ENCODE data around the gene FNDC11. TPM values are rescaled to one million over a fixed set of nuclear protein-coding genes. Genes with fewer than 3 reads are reported as not detected.

Gene FNDC11
- total and polyA plus RNA-seq, 2 of the 13 experiments (the other 11 are each of a cell fraction or from before 2014, with no cell fraction given), result 0.07 TPM; not detected in 1

DNA sequence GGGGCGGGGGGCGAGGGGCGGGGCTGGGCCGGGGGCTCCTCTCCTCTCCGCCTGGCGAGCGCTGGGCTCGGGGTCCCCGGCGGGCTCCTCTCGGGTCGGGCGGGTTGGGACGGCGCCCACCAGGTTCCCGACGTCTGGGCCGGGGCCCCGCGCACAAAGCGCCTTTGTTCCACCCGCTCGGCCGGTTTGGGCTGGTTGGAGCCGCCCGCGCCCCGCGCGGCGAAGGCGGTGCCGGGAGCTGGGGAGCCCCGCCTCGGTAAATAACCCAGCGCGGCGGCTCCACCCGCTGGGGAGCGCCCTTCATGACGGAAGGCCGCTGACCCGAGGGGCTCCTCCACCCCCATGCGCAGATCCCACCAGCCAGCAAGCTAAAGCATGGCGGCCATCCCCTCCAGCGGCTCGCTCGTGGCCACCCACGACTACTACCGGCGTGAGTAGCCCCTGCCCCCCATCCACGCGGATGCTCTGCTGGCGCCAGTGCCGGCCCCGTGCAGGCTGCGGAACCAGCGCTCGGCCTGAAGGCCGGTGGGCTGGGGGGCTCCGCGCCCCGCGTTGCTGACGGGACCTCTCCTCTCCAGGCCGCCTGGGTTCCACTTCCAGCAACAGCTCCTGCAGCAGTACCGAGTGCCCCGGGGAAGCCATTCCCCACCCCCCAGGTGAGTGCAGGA is 32.9 kb upstream of the FNDC11 start (continued):
- TF ChIP-seq, protein P1, sequence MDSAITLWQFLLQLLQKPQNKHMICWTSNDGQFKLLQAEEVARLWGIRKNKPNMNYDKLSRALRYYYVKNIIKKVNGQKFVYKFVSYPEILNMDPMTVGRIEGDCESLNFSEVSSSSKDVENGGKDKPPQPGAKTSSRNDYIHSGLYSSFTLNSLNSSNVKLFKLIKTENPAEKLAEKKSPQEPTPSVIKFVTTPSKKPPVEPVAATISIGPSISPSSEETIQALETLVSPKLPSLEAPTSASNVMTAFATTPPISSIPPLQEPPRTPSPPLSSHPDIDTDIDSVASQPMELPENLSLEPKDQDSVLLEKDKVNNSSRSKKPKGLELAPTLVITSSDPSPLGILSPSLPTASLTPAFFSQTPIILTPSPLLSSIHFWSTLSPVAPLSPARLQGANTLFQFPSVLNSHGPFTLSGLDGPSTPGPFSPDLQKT (CRISPR knock-in tag; IDR thresholded peaks at IDR 0.05; ENCODE audit: borderline replicate concordance), result no peak
- no peak for TF ChIP-seq NFATC3 (CRISPR knock-in tag; IDR thresholded peaks at IDR 0.05)
- TF ChIP-seq, protein P2, sequence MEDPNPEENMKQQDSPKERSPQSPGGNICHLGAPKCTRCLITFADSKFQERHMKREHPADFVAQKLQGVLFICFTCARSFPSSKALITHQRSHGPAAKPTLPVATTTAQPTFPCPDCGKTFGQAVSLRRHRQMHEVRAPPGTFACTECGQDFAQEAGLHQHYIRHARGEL (CRISPR knock-in tag; IDR thresholded peaks at IDR 0.05), result peak; percentile 50; the same call in 1 of the 2 replicates
- TF ChIP-seq ZNF10 (CRISPR knock-in tag; IDR thresholded peaks at IDR 0.05; ENCODE audit: borderline replicate concordance, low read depth), result no peak
- TF ChIP-seq, protein P3, sequence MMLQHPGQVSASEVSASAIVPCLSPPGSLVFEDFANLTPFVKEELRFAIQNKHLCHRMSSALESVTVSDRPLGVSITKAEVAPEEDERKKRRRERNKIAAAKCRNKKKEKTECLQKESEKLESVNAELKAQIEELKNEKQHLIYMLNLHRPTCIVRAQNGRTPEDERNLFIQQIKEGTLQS (CRISPR knock-in tag; IDR thresholded peaks at IDR 0.05), result no peak
- TF ChIP-seq RAD21 (CRISPR knock-in tag; IDR thresholded peaks at IDR 0.05), result peak; percentile 9; the same call in 1 of the 2 replicates
- TF ChIP-seq SKI (IDR thresholded peaks at IDR 0.05; ENCODE audit: partially characterized antibody), result no peak
- TF ChIP-seq GATAD1 (CRISPR knock-in tag; IDR thresholded peaks at IDR 0.05), result no peak
- no peak for TF ChIP-seq BRCA1 (CRISPR knock-in tag; IDR thresholded peaks at IDR 0.05)
- TF ChIP-seq IRX3 (CRISPR knock-in tag; IDR thresholded peaks at IDR 0.05; ENCODE audit: borderline replicate concordance, low read depth), result no peak
- TF ChIP-seq, protein P4, sequence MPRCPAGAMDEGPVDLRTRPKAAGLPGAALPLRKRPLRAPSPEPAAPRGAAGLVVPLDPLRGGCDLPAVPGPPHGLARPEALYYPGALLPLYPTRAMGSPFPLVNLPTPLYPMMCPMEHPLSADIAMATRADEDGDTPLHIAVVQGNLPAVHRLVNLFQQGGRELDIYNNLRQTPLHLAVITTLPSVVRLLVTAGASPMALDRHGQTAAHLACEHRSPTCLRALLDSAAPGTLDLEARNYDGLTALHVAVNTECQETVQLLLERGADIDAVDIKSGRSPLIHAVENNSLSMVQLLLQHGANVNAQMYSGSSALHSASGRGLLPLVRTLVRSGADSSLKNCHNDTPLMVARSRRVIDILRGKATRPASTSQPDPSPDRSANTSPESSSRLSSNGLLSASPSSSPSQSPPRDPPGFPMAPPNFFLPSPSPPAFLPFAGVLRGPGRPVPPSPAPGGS (CRISPR knock-in tag; IDR thresholded peaks at IDR 0.05), result 0 out of 2 replicates have a peak, but pooled peaks have one; percentile 55
- TF ChIP-seq SIN3B (IDR thresholded peaks at IDR 0.05; ENCODE audit: low read length), result no peak
- TF ChIP-seq POLR2G (IDR thresholded peaks at IDR 0.05; ENCODE audit: low read depth, low read length), result no peak; the same call in 1 of the 2 replicates
- TF ChIP-seq, protein P5, sequence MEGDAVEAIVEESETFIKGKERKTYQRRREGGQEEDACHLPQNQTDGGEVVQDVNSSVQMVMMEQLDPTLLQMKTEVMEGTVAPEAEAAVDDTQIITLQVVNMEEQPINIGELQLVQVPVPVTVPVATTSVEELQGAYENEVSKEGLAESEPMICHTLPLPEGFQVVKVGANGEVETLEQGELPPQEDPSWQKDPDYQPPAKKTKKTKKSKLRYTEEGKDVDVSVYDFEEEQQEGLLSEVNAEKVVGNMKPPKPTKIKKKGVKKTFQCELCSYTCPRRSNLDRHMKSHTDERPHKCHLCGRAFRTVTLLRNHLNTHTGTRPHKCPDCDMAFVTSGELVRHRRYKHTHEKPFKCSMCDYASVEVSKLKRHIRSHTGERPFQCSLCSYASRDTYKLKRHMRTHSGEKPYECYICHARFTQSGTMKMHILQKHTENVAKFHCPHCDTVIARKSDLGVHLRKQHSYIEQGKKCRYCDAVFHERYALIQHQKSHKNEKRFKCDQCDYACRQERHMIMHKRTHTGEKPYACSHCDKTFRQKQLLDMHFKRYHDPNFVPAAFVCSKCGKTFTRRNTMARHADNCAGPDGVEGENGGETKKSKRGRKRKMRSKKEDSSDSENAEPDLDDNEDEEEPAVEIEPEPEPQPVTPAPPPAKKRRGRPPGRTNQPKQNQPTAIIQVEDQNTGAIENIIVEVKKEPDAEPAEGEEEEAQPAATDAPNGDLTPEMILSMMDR (CRISPR knock-in tag; IDR thresholded peaks at IDR 0.05), result no peak; the same call in 1 of the 2 replicates
- TF ChIP-seq, protein P6, sequence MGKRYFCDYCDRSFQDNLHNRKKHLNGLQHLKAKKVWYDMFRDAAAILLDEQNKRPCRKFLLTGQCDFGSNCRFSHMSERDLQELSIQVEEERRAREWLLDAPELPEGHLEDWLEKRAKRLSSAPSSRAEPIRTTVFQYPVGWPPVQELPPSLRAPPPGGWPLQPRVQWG (CRISPR knock-in tag; IDR thresholded peaks at IDR 0.05; ENCODE audit: borderline replicate concordance, low read depth), result no peak
- peak; percentile 50; the same call in 1 of the 2 replicates for TF ChIP-seq RXRA (CRISPR knock-in tag; IDR thresholded peaks at IDR 0.05)
- TF ChIP-seq KDM6A (CRISPR knock-in tag; IDR thresholded peaks at IDR 0.05; ENCODE audit: low read depth), result no peak
- TF ChIP-seq ZNF33B (CRISPR knock-in tag; IDR thresholded peaks at IDR 0.05), result no peak
- no peak for TF ChIP-seq ZNF772 (CRISPR knock-in tag; IDR thresholded peaks at IDR 0.05)

Data from HepG2 (cell line).